ENCODE measurements around the gene LNPK. TPM values are rescaled to one million over a fixed set of nuclear protein-coding genes. Genes with fewer than 3 reads are reported as not detected.
"Not testable (repeated sequence)": the region's sequence is repeated elsewhere in the genome, so short reads cannot be mapped to it uniquely, and the experiment has no call there.

Gene LNPK
- total RNA-seq, 1 experiment from 2014 or later: 64.4 TPM

DNA sequence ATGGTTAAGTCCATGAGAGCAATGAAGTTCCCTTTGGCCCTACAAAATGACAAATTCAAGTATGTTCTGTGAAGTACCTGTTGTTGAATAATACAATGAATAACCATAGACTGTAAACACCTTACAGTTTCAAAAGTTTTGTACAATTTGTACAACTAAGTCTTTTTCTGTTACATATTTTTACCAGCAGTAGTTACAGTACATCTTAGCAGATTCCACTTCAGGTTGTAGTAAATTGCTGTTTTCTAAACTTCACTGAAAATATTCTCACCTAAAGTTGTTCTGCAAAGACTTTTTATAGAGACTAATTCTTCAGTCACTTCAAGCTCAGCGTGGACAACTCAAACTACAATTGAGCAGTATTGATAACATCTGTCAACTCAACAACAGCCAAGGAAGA lies 28.7 kb downstream of the LNPK start:
- DNase-seq (ENCODE audit: low read depth): no peak

GRCh38 chr2:175966839-175967238 lies 35.2 kb downstream of the LNPK start:
- no peak for DNase-seq (ENCODE audit: low read depth)

GRCh38 chr2:175965773-175966172 lies 36.3 kb downstream of the LNPK start:
- no peak for DNase-seq (ENCODE audit: low read depth)

GRCh38 chr2:175964195-175964594 lies 37.9 kb downstream of the LNPK start:
- no peak for DNase-seq (ENCODE audit: low read depth)

DNA sequence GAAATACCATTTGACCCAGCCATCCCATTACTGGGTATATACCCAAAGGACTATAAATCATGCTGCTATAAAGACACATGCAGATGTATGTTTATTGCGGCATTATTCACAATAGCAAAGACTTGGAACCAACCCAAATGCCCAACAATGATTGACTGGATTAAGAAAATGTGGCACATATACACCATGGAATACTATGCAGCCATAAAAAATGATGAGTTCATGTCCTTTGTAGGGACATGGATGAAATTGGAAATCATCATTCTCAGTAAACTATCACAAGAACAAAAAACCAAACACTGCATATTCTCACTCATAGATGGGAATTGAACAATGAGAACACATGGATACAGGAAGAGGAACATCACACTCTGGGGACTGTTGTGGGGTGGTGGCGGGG lies 38.9 kb downstream of the LNPK start:
- DNase-seq (ENCODE audit: low read depth): not testable (repeated sequence)

DNA sequence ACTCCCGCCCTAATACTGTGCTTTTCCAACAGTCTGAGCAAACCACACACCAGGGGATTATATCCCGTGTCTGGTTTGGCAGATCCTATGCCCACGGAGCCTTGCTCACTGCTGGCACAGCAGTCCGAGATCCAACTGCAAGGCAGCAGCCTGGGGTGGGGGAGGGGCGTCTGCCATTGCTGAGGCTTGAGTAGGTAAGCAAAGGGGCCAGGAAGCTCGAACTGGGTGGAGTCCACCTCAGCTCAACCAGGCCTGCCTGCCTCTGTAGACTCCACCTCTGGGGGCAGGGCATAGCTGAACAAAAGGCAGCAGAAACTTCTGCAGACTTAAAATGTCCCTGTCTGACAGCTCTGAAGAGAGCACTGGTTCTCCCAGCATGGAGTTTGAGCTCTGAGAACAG lies 44.2 kb downstream of the LNPK start:
- no peak for DNase-seq (ENCODE audit: low read depth)

GRCh38 chr2:175955136-175955535 lies 46.9 kb downstream of the LNPK start:
- DNase-seq (ENCODE audit: low read depth): no peak

GRCh38 chr2:175950512-175950911 lies 51.6 kb downstream of the LNPK start:
- no peak for DNase-seq (ENCODE audit: low read depth)

- DNase-seq (ENCODE audit: low read depth): no peak
These were observed 53.9 kb downstream of the LNPK start for GRCh38 chr2:175948191-175948590.

DNA sequence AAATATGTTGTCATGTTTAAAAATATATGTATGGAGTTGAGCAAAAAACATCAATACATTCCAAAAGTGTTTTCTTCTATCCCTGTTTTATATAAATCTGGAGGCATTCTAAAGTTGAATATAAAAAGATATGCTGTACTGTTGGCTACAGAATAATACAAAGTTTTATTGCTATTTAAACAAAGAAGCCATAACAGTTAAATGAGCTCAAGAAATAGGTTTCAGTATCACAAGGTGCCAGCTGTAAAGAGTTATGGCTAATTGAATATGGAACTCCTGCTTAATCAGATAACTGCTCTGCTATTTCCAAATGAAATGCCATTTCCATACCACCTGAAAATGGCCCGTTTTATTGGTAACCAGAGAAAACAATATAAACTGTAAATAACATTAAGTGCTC lies 55.0 kb downstream of the LNPK start:
- no peak for DNase-seq (ENCODE audit: low read depth)

GRCh38 chr2:175941699-175942098 lies 60.4 kb downstream of the LNPK start:
- DNase-seq (ENCODE audit: low read depth): no peak

DNA sequence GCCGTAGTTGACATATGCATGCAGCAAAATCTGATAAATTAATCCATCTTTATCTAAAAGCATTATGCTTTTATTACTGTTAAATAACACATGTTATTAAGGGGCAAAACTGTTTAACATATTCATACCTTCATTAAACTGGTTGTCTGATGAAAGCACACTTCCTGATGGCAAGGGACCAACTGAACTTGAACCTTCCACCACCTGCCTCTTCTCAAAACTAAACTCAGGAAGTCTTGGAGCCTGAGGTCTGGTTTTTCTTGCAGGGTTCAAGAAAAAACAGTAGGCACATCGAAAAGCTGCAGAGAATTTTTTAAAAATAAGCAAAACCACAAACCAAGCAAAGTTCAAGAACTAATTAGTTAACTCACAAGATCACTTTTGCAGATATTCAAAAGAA lies 64.9 kb downstream of the LNPK start:
- no peak for DNase-seq (ENCODE audit: low read depth)

GRCh38 chr2:175935289-175936181 lies 66.5 kb downstream of the LNPK start:
- DNase-seq (ENCODE audit: low read depth): no peak

DNA sequence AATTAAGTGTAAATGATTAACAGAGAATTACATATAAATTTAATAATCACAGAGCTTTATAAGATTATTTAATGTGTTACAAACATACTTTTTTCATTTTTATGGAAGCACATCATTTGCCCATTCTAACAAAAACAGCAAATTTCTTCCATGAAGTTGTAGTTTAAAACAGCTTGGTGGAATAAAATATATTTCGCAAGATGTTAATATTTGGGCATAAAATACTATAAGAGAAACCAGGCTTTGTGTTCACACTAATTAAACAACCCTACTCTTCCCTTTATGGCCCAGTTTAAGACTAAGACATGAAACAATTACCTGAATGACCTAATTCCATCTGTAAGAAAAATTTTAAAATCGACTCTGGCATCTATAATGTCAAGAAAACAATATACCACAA lies 69.4 kb downstream of the LNPK start:
- DNase-seq (ENCODE audit: low read depth): no peak

DNA sequence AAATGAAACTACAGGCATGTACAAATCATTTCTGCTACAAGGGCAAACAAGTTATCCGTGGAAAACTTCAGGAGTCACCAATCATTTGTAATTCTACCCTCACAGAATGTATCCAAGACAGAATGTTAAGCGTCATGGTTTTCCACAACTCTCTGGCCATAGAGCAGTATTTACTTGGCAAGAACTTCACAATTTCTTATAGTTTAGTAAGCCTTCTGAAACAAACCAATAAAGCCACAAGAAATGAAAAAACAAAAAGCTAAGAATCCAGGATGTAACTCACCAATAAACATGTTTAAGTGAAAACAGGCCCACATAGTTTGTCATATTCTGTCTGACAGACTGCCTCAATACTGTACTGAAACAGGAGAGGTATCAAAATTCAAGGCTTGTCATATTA lies 70.3 kb downstream of the LNPK start:
- DNase-seq (ENCODE audit: low read depth): no peak

DNA sequence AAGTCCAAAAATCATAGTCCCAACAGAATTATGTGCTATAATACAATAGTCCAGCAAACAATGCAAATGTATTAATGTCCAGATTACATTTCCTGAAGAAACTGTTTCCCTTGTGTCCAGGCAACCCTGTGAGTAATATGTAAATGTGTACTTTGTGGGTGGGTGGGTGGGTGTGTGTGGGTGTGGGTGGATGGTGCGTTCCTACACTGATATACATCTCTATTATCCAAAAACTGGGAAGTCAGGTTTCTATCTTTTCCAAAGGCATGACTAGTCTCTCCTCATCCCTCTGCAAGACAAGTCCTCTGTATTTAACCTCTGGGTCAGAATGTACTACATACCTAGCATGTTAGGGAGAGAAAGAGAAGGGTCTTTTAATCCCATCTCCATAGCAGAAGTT lies 71.6 kb downstream of the LNPK start:
- no peak for DNase-seq (ENCODE audit: low read depth)

GRCh38 chr2:175929850-175930249 lies 72.2 kb downstream of the LNPK start:
- no peak for DNase-seq (ENCODE audit: low read depth)

- DNase-seq (ENCODE audit: low read depth): peak; percentile 30
These were observed 75.8 kb downstream of the LNPK start for GRCh38 chr2:175926272-175926671.

DNA sequence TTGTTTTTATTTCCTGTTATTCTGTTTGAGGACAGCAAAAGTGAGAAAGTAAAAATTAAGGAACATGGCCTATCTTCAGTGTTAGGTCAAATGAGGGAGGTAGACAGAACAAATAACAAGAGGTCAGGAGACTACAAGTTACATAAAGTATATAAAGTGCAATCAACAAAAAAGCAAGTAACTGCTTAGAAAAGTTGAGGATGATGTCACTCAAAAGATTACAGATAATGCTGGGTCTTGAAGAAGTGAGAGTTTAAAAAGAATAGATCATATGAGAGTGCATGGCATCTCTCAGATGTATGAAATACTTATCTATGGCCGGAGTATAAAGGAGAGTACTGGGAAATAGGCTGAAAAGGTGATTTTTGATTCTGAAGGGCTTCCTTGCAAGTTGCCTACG lies 79.9 kb downstream of the LNPK start:
- no peak for DNase-seq (ENCODE audit: low read depth)

DNA sequence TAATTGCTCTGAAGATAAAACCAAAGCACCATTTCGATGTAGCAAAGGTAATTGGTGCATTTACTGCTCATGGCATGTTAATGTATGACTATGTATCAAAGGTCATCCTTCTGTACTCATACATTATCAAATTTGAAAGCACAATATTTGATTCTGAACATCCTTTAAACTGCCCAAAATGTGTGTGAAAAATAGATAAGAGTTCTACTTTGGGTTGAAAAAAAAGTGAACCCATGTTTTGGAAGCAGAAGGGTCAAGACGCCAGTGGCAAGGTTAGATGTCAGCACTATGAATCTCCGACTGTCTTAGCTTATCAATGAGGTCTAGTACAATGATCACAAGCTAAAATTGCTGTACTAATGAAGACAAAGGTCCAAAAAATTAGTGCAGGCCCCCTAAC lies 83.1 kb downstream of the LNPK start:
- no peak for DNase-seq (ENCODE audit: low read depth)

DNA sequence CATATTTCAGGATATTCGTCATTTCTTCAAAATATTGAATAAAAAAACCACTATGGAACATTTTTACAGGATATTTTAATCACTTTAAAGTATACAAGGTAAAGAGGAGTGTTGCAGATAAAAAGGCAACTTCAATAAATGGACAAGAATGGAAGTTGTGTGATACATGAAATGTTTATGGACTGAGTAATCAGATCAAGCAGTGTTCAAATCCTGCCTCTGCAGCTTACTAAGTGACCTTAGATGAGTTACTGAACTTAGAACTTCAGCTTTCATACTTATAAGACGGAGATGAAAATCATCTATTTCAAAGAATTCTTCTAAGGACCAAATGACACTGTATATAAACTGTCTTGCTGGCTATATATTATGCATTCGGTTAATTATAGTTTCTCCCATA lies 87.2 kb downstream of the LNPK start:
- DNase-seq (ENCODE audit: low read depth): no peak

- DNase-seq (ENCODE audit: low read depth): not testable (repeated sequence)
These were observed 88.0 kb downstream of the LNPK start for GRCh38 chr2:175913849-175914743.

GRCh38 chr2:175913267-175913666 lies 88.8 kb downstream of the LNPK start:
- DNase-seq (ENCODE audit: low read depth): not testable (repeated sequence)
